ENCODE data around the gene LRR1.
"Not testable (repeated sequence)": the region's sequence is repeated elsewhere in the genome, so short reads cannot be mapped to it uniquely, and the experiment has no call there.

Gene LRR1

DNA sequence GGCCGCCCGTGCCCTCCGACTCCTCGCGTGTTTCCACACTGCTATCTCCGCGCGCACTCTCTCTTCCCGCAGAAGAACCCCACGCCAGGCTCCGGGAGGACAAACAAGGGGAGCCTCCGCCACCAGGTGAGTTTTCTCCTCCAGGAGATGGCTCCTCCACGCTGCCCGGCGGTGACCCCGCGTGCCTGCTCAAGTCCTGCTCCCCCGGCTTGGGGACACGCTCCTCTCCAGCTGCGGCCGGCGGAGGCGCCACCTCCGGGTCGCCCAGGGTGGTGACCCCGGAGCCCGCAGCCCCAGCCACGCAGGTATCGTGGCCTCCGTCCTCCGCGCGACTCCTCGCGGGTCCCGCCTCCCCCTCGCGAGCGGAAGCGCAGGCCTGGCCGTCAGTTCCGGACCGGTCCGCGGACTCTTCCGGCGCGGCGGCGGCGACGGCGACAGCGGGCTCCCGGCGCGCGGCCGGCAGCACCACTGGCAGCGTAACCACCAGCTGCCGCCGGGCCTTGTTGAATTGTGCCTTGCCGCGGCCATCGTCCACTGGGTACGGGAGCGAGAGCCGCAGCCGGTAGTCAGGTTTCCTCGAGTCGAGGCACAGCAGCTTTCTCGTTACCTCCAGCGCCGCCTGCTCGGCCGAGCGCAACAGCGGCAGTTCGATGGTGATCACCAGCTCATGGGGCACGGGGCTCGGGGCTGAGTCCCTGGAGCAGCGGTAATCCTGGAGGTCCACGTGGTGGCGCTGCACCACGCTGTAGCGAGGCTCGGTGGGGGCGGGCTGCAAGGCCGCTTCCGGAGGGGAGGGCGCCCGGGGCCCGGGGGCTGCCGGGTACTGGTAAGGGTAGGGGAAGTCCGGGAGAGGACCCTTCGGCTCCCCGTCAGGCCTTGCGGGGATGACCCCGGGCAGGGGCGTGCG lies 35.2 kb downstream of the LRR1 start:
- peak; percentile 87 for DNase-seq (ENCODE audit: low spot score)

DNA sequence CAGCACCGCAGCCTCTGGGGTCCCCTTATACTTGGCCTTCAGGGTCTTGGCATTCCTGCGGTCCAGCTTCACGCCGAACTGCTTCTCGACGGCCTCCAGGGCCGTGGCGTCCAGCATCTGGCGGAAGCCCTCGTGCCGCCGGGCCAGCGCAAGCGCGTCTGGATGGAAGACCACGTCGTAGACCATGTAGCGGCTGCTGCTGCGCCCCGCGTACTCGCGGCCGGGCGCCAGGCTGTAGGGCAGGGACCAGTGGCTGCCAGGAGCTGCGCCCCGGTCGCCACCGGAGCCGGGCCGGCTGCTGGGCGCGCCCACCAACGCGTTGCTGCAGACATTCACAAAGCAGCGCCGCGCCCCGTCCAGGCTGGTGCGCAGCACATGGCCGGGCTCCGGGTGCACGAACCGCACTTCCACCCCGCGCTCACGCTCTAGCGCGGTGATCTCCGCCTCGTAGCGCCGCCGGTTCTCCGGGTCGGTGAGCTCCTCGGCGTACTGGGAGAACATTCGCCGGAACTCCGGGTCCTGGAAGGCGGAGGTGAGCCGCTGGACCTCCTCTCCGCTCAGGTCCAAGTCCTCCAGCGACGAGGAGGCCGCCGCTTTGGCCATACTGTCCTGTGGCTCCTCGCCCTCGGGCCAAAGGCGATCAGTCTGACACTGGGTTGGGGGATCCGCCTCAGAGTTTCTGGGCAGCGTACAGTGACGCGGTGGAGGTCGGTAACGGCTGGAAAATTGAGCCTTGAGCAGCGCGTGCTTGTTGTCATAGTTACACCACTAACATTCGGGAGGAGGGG lies 36.0 kb downstream of the LRR1 start, which contains the start of gene DNAAF2:
DNAAF2 (minus strand) TSS at position 698 of the 788 bp plus-strand sequence; CDS start at position 603, 95 bp downstream.
- peak; percentile 47 for DNase-seq (ENCODE audit: low spot score)

DNA sequence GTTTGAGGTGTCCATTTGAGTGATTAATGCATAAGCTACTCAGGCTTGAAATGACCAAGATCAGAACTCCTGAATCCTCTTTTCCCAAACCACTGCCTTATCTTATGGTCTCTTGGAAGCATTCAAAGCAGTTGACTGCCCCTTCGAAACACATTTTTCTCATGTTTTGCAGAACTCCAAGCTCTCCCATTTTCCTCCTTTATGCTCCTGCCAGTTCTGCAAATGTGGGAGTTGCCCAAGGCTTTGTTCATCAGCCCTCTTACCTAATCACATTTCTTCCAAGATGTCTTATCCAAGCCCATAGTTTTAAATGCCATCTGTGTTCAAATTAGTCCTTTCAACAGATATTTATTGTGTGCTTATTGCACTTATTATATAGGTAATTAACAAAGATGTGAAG lies 38.1 kb downstream of the LRR1 start:
- no peak for DNase-seq (ENCODE audit: low spot score)

DNA sequence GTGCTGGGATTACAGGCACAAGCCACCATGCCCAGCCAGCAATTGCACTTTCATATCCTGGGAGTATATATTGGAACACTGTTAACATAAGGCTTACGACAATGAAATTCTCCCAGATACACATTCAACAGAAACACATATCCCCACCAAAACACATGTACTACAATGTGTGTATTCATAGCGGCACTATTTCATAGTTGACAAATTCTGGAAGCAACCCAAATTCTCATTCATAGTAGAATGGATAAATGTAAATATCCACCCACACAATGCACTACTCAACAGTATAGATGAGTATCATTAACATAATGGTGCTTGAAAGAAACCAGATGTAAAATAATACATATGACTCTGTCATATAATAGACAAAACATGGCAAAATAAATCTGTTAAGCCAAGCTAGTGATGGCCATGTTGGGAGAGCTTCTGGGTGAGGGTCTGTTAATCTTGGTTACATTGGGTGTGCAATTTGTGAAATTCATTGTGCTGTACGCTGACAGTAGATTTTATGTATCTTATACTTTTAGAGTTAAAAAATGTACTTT lies 38.9 kb downstream of the LRR1 start:
- no peak for DNase-seq (ENCODE audit: low spot score)

DNA sequence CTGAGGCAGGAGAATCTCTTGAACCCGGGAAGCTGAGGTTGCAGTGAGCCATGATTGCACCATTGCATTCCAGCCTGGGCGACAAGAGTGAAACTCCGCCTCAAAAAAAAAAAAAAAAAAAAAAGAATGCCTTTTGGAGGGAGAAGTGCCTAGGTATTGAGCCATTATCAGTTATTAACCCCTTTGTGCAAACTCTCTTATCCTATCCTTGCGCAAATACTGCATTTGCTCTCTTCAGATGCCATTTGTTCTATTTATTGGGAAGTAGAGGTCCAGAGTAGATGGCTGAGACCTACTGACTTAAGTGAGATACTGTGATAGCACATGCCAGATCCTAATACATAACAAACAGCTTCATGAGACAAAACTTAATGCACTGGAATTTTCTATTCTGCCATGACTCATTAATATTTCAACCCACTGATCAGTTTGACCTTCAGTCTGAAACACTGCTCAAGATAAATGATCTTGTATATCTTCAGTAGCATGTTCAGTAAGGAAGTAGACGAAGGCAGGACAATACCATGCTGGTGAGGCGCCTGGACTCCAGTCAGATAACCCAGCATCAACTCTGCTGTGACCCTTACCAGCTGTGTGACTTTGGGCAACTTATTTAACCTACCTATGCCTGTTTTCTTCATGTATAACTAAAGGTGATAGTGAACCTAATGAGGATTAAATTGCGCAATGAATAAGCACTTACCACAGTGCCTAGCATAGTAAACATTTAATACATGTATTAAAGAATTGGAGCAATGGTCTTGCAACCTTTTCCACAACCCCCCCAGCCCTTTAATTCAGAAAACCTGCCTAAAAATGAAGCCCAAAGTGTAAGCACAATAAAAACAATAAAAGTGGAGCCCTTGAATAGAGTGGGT lies 42.0 kb downstream of the LRR1 start:
- no peak for DNase-seq (ENCODE audit: low spot score)

DNA sequence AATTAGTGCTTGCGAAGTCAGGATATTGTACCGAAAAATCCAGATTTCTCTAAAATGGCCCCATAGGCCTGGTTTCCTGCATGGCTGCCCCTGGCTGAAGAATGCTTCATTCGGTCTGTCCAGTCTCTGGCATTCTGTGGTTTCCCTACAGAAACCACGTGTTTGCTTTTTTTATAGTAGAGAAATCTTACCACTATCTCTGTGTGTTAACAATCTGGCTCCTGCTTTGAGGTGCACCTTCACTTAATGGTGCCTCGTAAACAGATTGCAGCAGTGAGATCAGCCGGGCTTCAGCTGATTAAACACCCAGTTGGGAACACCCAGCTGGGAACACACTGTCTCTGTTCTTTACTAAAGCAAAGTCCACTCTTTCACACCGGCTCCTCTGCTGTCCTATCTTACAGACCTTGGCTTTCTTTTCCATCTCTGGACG lies 43.0 kb downstream of the LRR1 start:
- DNase-seq (ENCODE audit: low spot score) = no peak

DNA sequence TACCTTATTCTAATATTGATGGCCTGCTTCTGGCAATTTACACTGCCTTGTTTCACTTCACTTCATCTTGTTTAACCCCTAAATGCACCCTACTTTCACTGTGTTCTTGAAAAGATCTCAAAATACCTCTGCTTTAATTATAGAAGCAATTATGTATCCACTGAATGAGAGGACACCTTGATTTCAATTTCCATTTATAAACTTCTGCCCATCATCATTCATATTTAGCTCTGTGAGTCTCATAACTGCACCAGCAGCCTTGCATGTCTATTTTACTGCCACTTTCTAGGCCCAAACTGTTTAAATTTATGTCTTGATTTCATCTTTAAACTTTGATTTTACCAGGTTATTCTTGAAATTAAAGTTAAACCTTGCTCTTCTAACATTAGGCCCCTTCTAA lies 43.4 kb downstream of the LRR1 start:
- DNase-seq (ENCODE audit: low spot score) = no peak

DNA sequence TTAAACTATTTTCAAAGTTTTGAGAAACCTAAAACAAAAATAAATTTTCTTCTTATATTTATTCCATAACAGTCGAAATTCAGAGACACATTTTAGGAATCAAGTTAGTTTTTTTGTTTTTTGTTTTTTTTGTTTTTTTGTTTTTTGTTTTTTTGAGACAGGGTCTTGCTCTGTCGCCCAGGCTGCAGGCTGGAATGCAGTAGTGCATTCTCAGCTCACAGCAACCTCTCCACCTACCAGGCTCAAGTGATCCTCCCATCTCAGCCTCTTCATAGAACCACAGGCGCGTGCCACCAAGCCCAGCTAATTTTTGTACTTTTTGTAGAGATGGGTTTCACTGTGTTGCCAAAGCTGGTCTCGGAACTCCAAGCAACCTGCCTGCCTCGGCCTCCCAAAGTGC lies 54.8 kb downstream of the LRR1 start:
- DNase-seq (ENCODE audit: low spot score) = no peak

DNA sequence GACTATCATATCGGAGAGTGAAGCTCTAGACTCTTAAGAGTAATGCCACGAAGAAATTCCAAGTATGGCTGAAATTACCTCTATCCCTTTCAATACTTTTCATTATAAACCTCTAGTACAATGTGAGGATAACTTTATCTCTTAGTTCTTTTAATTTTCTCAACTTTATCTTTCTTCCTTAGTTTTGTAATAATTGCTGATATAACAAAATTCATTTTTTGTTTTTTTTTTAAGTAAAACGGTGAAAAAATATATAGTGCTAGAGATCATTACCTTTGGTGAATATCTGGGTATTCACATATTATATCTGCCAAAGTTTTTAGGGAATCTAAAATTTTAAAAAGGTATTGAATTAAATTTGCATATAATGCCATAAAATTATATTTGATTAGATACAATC lies 55.8 kb downstream of the LRR1 start:
- no peak for DNase-seq (ENCODE audit: low spot score)

DNA sequence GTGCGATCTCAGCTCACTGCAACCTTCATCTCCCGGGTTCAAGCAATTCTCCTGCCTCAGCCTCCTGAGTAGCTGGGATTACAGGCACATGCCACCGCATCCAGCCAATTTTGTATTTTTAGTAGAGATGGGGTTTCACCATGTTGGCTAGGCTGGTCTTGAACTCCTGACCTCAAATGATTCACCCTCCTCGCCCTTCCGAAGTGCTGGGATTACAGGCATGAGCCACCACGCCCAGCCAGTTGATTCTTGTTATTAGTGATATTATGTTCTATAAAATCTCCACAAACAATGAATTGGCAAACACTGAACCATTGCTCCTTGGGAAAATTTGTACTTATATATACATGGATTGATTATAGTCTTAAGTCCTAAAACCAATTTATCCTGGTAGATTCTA lies 58.8 kb downstream of the LRR1 start:
- DNase-seq (ENCODE audit: low spot score) = not testable (repeated sequence)

DNA sequence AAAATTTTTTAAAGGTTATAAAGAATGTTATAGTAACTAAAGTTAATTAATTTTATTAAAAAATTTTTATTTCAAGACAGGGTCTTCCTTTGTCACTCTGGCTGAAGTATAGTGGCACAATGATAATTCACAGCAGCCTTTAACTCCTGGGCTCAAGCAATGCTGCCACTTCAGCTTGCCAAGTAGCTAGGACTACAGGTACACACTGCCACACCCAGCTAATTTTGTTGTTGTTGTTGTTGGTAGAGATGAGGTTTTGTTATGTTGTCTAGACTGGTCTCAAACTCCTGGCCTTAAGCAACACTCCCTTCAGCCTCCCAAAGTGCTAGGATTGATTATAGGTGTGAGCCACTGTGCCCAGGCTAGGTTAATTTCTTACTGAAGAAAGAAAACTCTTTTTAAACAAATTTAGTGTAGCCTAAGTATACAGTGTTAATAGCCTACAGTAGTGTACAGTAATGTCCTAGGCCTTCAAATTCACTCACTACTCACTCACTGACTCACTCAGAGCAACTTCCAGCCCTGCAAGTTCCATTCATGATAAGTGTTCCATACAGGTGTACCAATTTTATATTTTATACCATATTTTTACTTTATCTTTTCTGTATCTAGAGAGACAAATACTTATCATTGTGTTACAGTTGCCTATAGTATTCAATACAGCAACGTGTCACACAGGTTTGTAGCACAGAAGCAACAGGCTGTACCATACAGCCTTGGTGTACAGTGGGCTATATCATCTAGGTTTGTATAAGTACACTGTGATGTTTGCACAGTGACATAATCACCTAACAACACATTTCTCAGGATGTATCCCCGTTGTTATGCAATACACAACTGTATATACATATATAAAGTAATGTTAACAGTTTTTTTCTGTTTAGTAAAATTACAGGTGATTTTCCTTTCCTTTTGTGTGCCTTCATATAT lies 61.1 kb downstream of the LRR1 start:
- no peak for DNase-seq (ENCODE audit: low spot score)

Measured in kidney capillary endothelial cell (primary cell).